Measurements from ENCODE around the gene METTL25B.
"Not testable (repeated sequence)": the region's sequence is repeated elsewhere in the genome, so short reads cannot be mapped to it uniquely, and the experiment has no call there.

Gene METTL25B

GRCh38 chr1:156756355-156756754 is 28.1 kb downstream of the METTL25B start:
- no peak overlapping the region for H3K4me3 ChIP-seq (ENCODE audit: low read length)
- no peaks in the 10 kb centered on the region for H3K27me3 ChIP-seq (ENCODE audit: control insufficient read depth, low read length)
- H3K79me2 ChIP-seq (ENCODE audit: control insufficient read depth, low read length), result peaks cover 24% of the 10 kb centered on the region
- H4K20me1 ChIP-seq (ENCODE audit: control insufficient read depth, insufficient read depth, low read depth, low read length), result no peaks in the 10 kb centered on the region
- H3K27ac ChIP-seq (ENCODE audit: low read depth, low read length), result no peak overlapping the region
- H3K4me1 ChIP-seq (ENCODE audit: control insufficient read depth, low read length), result peaks cover 18% of the 10 kb centered on the region
- peaks cover 6% of the 10 kb centered on the region; the same call in 1 of the 2 replicates for H3K36me3 ChIP-seq (ENCODE audit: control insufficient read depth, low read length)
- H3F3A ChIP-seq (ENCODE audit: control insufficient read depth, insufficient read depth), result peaks cover 6% of the 10 kb centered on the region
- TF ChIP-seq CTCF (IDR thresholded peaks at IDR 0.05; ENCODE audit: low read depth, low read length, poor library complexity, severe bottlenecking) (no peak), EZH2phosphoT487 (IDR thresholded peaks at IDR 0.05; ENCODE audit: borderline replicate concordance, low read length) (no peak)
- no peaks in the 10 kb centered on the region for H3K9me3 ChIP-seq (ENCODE audit: control insufficient read depth, insufficient read depth, low read length)
- no peak overlapping the region for H3K4me2 ChIP-seq (ENCODE audit: low read length)
- no peaks in the 10 kb centered on the region for H3K9me2 ChIP-seq (replicated peaks; ENCODE audit: control insufficient read depth, low read length)

- not testable (repeated sequence) for H3F3A ChIP-seq (ENCODE audit: control insufficient read depth, insufficient read depth); H3K4me3 ChIP-seq (ENCODE audit: low read length); H3K4me2 ChIP-seq (ENCODE audit: low read length); H3K27ac ChIP-seq (ENCODE audit: low read depth, low read length); H3K27me3 ChIP-seq (ENCODE audit: control insufficient read depth, low read length); H3K9me3 ChIP-seq (ENCODE audit: control insufficient read depth, insufficient read depth, low read length); H3K36me3 ChIP-seq (ENCODE audit: control insufficient read depth, low read length); H3K9me2 ChIP-seq (replicated peaks; ENCODE audit: control insufficient read depth, low read length); H4K20me1 ChIP-seq (ENCODE audit: control insufficient read depth, insufficient read depth, low read depth, low read length)
- Histone ChIP-seq H3K79me2 (ENCODE audit: control insufficient read depth, low read length) (peaks cover 12% of the 10 kb centered on the region), H3K4me1 (ENCODE audit: control insufficient read depth, low read length) (peaks cover 14% of the 10 kb centered on the region)
These were observed 29.4 kb downstream of the METTL25B start for GRCh38 chr1:156757572-156758253.

GRCh38 chr1:156760092-156760795 is 32.0 kb downstream of the METTL25B start:
- no peak overlapping the region for H3K4me3 ChIP-seq (ENCODE audit: low read length)
- peaks cover 6% of the 10 kb centered on the region for H3F3A ChIP-seq (ENCODE audit: control insufficient read depth, insufficient read depth)
- H3K4me2 ChIP-seq (ENCODE audit: low read length), result no peak overlapping the region
- TF ChIP-seq CTCF (IDR thresholded peaks at IDR 0.05; ENCODE audit: low read depth, low read length, poor library complexity, severe bottlenecking) (no peak), EZH2phosphoT487 (IDR thresholded peaks at IDR 0.05; ENCODE audit: borderline replicate concordance, low read length) (no peak)
- H3K4me1 ChIP-seq (ENCODE audit: control insufficient read depth, low read length), result peaks cover 3% of the 10 kb centered on the region
- H3K36me3 ChIP-seq (ENCODE audit: control insufficient read depth, low read length), result no peaks in the 10 kb centered on the region
- H3K9me3 ChIP-seq (ENCODE audit: control insufficient read depth, insufficient read depth, low read length), result no peaks in the 10 kb centered on the region
- H4K20me1 ChIP-seq (ENCODE audit: control insufficient read depth, insufficient read depth, low read depth, low read length), result no peaks in the 10 kb centered on the region
- H3K27me3 ChIP-seq (ENCODE audit: control insufficient read depth, low read length), result no peaks in the 10 kb centered on the region
- no peaks in the 10 kb centered on the region for H3K9me2 ChIP-seq (replicated peaks; ENCODE audit: control insufficient read depth, low read length)
- H3K27ac ChIP-seq (ENCODE audit: low read depth, low read length), result no peak overlapping the region
- no peaks in the 10 kb centered on the region for H3K79me2 ChIP-seq (ENCODE audit: control insufficient read depth, low read length)

GRCh38 chr1:156760796-156761104 is 32.5 kb downstream of the METTL25B start:
- no peaks in the 10 kb centered on the region for H3K36me3 ChIP-seq (ENCODE audit: control insufficient read depth, low read length)

GRCh38 chr1:156765136-156765535 is 36.9 kb downstream of the METTL25B start:
- not testable (repeated sequence) for H3K4me3 ChIP-seq (ENCODE audit: low read length); H3K4me2 ChIP-seq (ENCODE audit: low read length); H4K20me1 ChIP-seq (ENCODE audit: control insufficient read depth, insufficient read depth, low read depth, low read length); H3K27me3 ChIP-seq (ENCODE audit: control insufficient read depth, low read length); H3K9me2 ChIP-seq (replicated peaks; ENCODE audit: control insufficient read depth, low read length); H3F3A ChIP-seq (ENCODE audit: control insufficient read depth, insufficient read depth); H3K9me3 ChIP-seq (ENCODE audit: control insufficient read depth, insufficient read depth, low read length); H3K27ac ChIP-seq (ENCODE audit: low read depth, low read length)
- H3K36me3 ChIP-seq (ENCODE audit: control insufficient read depth, low read length), result peaks cover 18% of the 10 kb centered on the region
- peaks cover 24% of the 10 kb centered on the region for H3K4me1 ChIP-seq (ENCODE audit: control insufficient read depth, low read length)
- peaks cover 39% of the 10 kb centered on the region for H3K79me2 ChIP-seq (ENCODE audit: control insufficient read depth, low read length)

More at GRCh38 chr1:156760796-156761104, 32.5 kb downstream of the METTL25B start:
- Histone ChIP-seq H3K9me2 (replicated peaks; ENCODE audit: control insufficient read depth, low read length) (no peaks in the 10 kb centered on the region), H4K20me1 (ENCODE audit: control insufficient read depth, insufficient read depth, low read depth, low read length) (no peaks in the 10 kb centered on the region), H3F3A (ENCODE audit: control insufficient read depth, insufficient read depth) (peaks cover 6% of the 10 kb centered on the region), H3K4me2 (ENCODE audit: low read length) (no peak overlapping the region), H3K9me3 (ENCODE audit: control insufficient read depth, insufficient read depth, low read length) (no peaks in the 10 kb centered on the region), H3K79me2 (ENCODE audit: control insufficient read depth, low read length) (peaks cover 1% of the 10 kb centered on the region), H3K27ac (ENCODE audit: low read depth, low read length) (no peak overlapping the region), H3K4me3 (ENCODE audit: low read length) (no peak overlapping the region), H3K4me1 (ENCODE audit: control insufficient read depth, low read length) (peaks cover 2% of the 10 kb centered on the region), H3K27me3 (ENCODE audit: control insufficient read depth, low read length) (no peaks in the 10 kb centered on the region)
- TF ChIP-seq CTCF (IDR thresholded peaks at IDR 0.05; ENCODE audit: low read depth, low read length, poor library complexity, severe bottlenecking), result no peak
- TF ChIP-seq EZH2phosphoT487 (IDR thresholded peaks at IDR 0.05; ENCODE audit: borderline replicate concordance, low read length), result no peak
